HepG2 (cell line): ENCODE results near the gene GANC. TPM values are rescaled to one million over a fixed set of nuclear protein-coding genes. Genes with fewer than 3 reads are reported as not detected.

ENCODE experiments used
- ATAC-seq: fragments of 200-7000 bp; cut with Tn5 transposase; 3 replicates; pipeline ENCODE4 v1.9.1; 2020; ENCODE audit warnings: mild to moderate bottlenecking, moderate library complexity
- BruUV-seq: library from RNA; stranded (reverse); fragments of 400-500 nt; replicated peaks from 2 replicates; lab custom pipeline; 2021; lab: Mats Ljungman, UMichigan
- CTCF ChIA-PET: fragments of 300-600 bp; formaldehyde crosslinking; extraction: SDS; loops from one replicate; lab custom pipeline; 2021; ENCODE audit warnings: low total read pairs, inconsistent platforms, low intra/inter-chr PET ratio; lab: Yijun Ruan, JAX
- POLR2A ChIA-PET: fragments of 350-600 bp; sonication (Branson Sonifier 250); formaldehyde crosslinking; loops from one replicate; lab custom pipeline; 2020; ENCODE audit warnings: antibody characterized with exemption, inconsistent platforms; lab: Yijun Ruan, JAX
- DNase-seq: peaks from one replicate; pipeline ENCODE4 v3.0.0-alpha.2; 2015; ENCODE audit warnings: low spot score
- FAIRE-seq: peaks from 3 replicates; lab custom pipeline; 2011; peaks lifted over from hg19 to GRCh38; lab: Jason Lieb, UNC
- H2AFZ ChIP-seq: one replicate; pipeline ENCODE4 v1.6.1; 2011; ENCODE audit warnings: low read length, inconsistent platforms
- H3K27ac ChIP-seq: fragments of 300-600 bp; 3 replicates; pipeline ENCODE4 v1.8.0; 2011; ENCODE audit warnings: mixed run types, mild to moderate bottlenecking, mixed read lengths, low read length, inconsistent platforms; ENCODE audit not compliant: insufficient read depth; ENCODE audit errors: extremely low read length
- H3K27me3 ChIP-seq, 2 experiments: fragments of 200-600 bp in 1 of 2; 2 replicates in 1 of 2; 3 replicates in 1 of 2; pipeline versions ENCODE4 v1.6.0 to v1.8.0; 2011; ENCODE audit warnings: low read length in 2 of 2, mild to moderate bottlenecking in 2 of 2, moderate library complexity in 2 of 2, inconsistent platforms in 1 of 2; ENCODE audit not compliant: insufficient read depth in 2 of 2, control insufficient read depth in 1 of 2
- H3K36me3 ChIP-seq, 2 experiments: fragments of 200-600 bp in 1 of 2; replicated peaks in 1 of 2; 2 replicates in 1 of 2; 3 replicates in 1 of 2; pipeline versions ENCODE4 v1.5.1 to v1.8.0; 2011; ENCODE audit warnings: low read length in 2 of 2, inconsistent platforms in 1 of 2; ENCODE audit not compliant: insufficient read depth in 2 of 2, control insufficient read depth in 1 of 2
- H3K4me1 ChIP-seq: 2 replicates; pipeline ENCODE4 v1.5.1; 2012; ENCODE audit warnings: low read length, inconsistent platforms; ENCODE audit not compliant: insufficient read depth
- H3K4me2 ChIP-seq: 2 replicates; pipeline ENCODE4 v1.6.0; 2011; ENCODE audit warnings: low read depth, low read length, inconsistent platforms
- H3K4me3 ChIP-seq, 3 experiments: fragments of 200-600 bp in 1 of 3; sonication (generic), shearing (Covaris generic) in 1 of 3; replicated peaks in 1 of 3; 2 replicates each; pipeline ENCODE4 v1.5.1; 2011 to 2016; ENCODE audit warnings: low read length in 3 of 3, inconsistent platforms in 2 of 3, low read depth in 2 of 3, mild to moderate bottlenecking in 2 of 3, control low read depth in 1 of 3, mixed read lengths in 1 of 3; ENCODE audit not compliant: insufficient read depth in 1 of 3
- H3K79me2 ChIP-seq: one replicate; pipeline ENCODE4 v1.6.1; 2011; ENCODE audit warnings: low read length, inconsistent platforms; ENCODE audit not compliant: insufficient read depth
- H3K9ac ChIP-seq: 2 replicates; pipeline ENCODE4 v1.6.0; 2011; ENCODE audit warnings: mild to moderate bottlenecking, low read depth, low read length, inconsistent platforms; ENCODE audit not compliant: insufficient read depth
- H3K9me3 ChIP-seq: 2 replicates; pipeline ENCODE4 v1.5.1; 2012; ENCODE audit warnings: mild to moderate bottlenecking, low read length
- H4K20me1 ChIP-seq: 2 replicates; pipeline ENCODE4 v1.6.0; 2011; ENCODE audit warnings: inconsistent platforms, mild to moderate bottlenecking, low read length, moderate library complexity; ENCODE audit not compliant: insufficient read depth
- FLYWCH1 ChIP-seq: sonication (generic); formaldehyde crosslinking; IDR thresholded peaks from 2 replicates; pipeline ENCODE4 v1.8.1; 2023; ENCODE audit warnings: mild to moderate bottlenecking, missing genetic modification reagents
- FOSL2 ChIP-seq: sonication (generic); formaldehyde crosslinking; IDR thresholded peaks from 2 replicates; pipeline ENCODE4 v1.4.0; 2020; ENCODE audit warnings: missing genetic modification reagents
- GZF1 ChIP-seq: sonication (generic); formaldehyde crosslinking; IDR thresholded peaks from 2 replicates; pipeline ENCODE4 v1.5.1; 2020; ENCODE audit warnings: mild to moderate bottlenecking, missing genetic modification reagents
- HNRNPL ChIP-seq: fragments of 200-400 bp; formaldehyde crosslinking; IDR thresholded peaks from 2 replicates; pipeline ENCODE4 v1.6.1; 2017; ENCODE audit warnings: mild to moderate bottlenecking, low read depth, low read length
- ISX ChIP-seq: sonication (generic); formaldehyde crosslinking; conservative IDR thresholded peaks from 2 replicates; pipeline ENCODE4 v1.5.0; 2020; ENCODE audit warnings: missing genetic modification reagents
- MYNN ChIP-seq: sonication (generic); formaldehyde crosslinking; IDR thresholded peaks from 2 replicates; pipeline ENCODE4 v1.4.0; 2020; ENCODE audit warnings: mild to moderate bottlenecking, low read depth, missing genetic modification reagents
- SIN3B ChIP-seq: fragments of 150-350 bp; IDR thresholded peaks from 2 replicates; pipeline ENCODE4 v1.6.1; 2014; ENCODE audit warnings: low read length
- SKI ChIP-seq: fragments of 450-650 bp; IDR thresholded peaks from one replicate; pipeline ENCODE4 v1.6.1; 2018; ENCODE audit warnings: mild to moderate bottlenecking; ENCODE audit not compliant: partially characterized antibody
- TOPORS ChIP-seq: sonication (generic); formaldehyde crosslinking; IDR thresholded peaks from 2 replicates; pipeline ENCODE4 v1.8.0; 2023; ENCODE audit warnings: mild to moderate bottlenecking, missing genetic modification reagents
- U2AF1 ChIP-seq: fragments of 200-400 bp; formaldehyde crosslinking; optimal IDR thresholded peaks from 2 replicates; pipeline ENCODE3; 2017; ENCODE audit warnings: mild to moderate bottlenecking, low read depth, low read length
- YY1 ChIP-seq: IDR thresholded peaks from 2 replicates; pipeline ENCODE4 v1.6.1; 2011; ENCODE audit warnings: low read length, low read depth, moderate library complexity, mild to moderate bottlenecking; ENCODE audit not compliant: insufficient read depth, insufficient replicate concordance
- ZNF343 ChIP-seq: sonication (generic); formaldehyde crosslinking; IDR thresholded peaks from 2 replicates; pipeline ENCODE4 v1.4.0; 2020; ENCODE audit warnings: mild to moderate bottlenecking, missing genetic modification reagents
- ZNF432 ChIP-seq: sonication (generic); formaldehyde crosslinking; IDR thresholded peaks from 2 replicates; pipeline ENCODE4 v1.5.0; 2020; ENCODE audit warnings: missing genetic modification reagents, mild to moderate bottlenecking, borderline replicate concordance
- ZNF563 ChIP-seq: sonication (generic); formaldehyde crosslinking; IDR thresholded peaks from 2 replicates; pipeline ENCODE4 v1.8.0; 2022; ENCODE audit warnings: mild to moderate bottlenecking, moderate library complexity, missing genetic modification reagents
- ZNF737 ChIP-seq: sonication (generic); formaldehyde crosslinking; IDR thresholded peaks from 2 replicates; pipeline ENCODE4 v1.5.0; 2020; ENCODE audit warnings: missing genetic modification reagents, mild to moderate bottlenecking, borderline replicate concordance
- WGBS: methylation state at CpG from one replicate; pipeline ENCODE4 v1.1.6; 2017; ENCODE audit warnings: low lambda C conversion rate; 5-methylcytosine and 5-hydroxymethylcytosine counted together
- in situ Hi-C: cut with HindIII; loops from 2 replicates; pipeline ENCODE4 v1.10.0; 2017; ENCODE audit warnings: low pct_unique_long_range_greater_than_20kb; ENCODE audit not compliant: extremely low pct_ligation_motif_present
- intact Hi-C: fragments of 100-400 bp; cut with micrococcal nuclease; formaldehyde crosslinking; loops from one replicate; pipeline ENCODE4 v1.10.0; 2022; ENCODE audit not compliant: unreplicated experiment
- polyA plus RNA-seq, 8 experiments: library from polyadenylated mRNA; depleted of rRNA in 3 of 8; stranded (reverse) in 7 of 8; unstranded in 1 of 8; fragments of >200 nt; fragmentation: Illumina TruSeq in 4 of 8; extraction: Trizol in 4 of 8; gene quantifications; 2 replicates each; pipeline versions ENCODE4 v1.2.1 to v1.2.3, GENCODE V29; 2011 to 2016; ENCODE audit warnings: low read depth in 4 of 8, missing spikeins in 1 of 8, mixed read lengths in 1 of 8; ENCODE audit not compliant: insufficient read depth in 1 of 8
- total RNA-seq, 5 experiments: library from RNA; depleted of rRNA; stranded (reverse); fragments of >200 nt; fragmentation: Illumina TruSeq; extraction: Trizol; gene quantifications; 2 replicates each; pipeline ENCODE4 v1.2.3, GENCODE V29; 2016; ENCODE audit warnings: low read depth in 1 of 5
- TF ChIP-seq, protein P1 (sequence below): sonication (generic); formaldehyde crosslinking; IDR thresholded peaks from 2 replicates; pipeline ENCODE4 v1.5.0; 2020; ENCODE audit warnings: mild to moderate bottlenecking, missing genetic modification reagents

Gene GANC
- total and polyA plus RNA-seq, 2 of the 13 experiments (the other 11 are each of a cell fraction or from before 2014, with no cell fraction given): 17.0 to 21.0 TPM

DNA sequence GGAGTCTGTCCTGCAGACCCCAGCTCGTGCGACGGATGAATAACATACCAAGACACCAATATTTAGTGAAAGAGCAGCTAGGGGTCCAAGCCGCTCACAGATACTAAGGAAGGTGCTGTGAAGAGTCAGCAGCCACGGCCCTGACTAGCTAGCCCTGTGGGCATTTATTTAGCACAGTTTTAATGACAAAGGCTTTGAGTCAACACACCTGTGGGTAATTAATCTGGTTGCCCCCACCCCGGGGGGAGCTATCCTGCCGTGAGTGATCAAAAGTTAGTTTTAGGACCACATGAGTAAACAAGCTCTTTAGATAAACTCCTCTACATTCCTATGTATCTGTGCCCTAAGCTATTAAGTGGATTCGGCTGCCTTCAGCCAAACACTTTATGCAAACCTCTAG is 105.0 kb downstream of the GANC start (continued):
- TF ChIP-seq ZNF432 (CRISPR knock-in tag) (no peak), ZNF563 (CRISPR knock-in tag) (no peak), MYNN (no peak), SIN3B (no peak), TOPORS (CRISPR knock-in tag) (no peak), YY1 (no peak)

DNA sequence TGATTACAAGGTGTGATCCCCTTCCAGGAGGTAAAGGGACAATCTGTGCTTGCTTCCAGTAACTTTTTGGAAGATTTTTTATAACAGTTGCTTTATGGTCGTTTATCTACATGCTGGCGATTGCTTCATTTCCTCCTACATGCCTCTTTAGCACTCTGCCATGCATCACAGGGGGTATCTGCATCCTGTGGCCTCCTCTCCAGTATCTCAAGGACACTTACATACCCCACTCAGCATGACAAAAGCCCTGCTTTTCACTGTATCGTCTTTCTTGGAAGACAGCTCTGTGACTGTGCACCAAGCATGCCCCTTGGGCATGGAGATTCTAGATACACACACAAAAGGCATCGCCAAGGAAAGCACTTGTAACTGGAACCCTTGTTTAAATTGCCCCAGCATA is 111.6 kb downstream of the GANC start:
- CTCF ChIA-PET: no interaction called here
- H3K4me1 ChIP-seq: peaks cover 16% of the 10 kb centered on the region
- H3K4me2 ChIP-seq: no peak overlapping the region
- H3K79me2 ChIP-seq: no peaks in the 10 kb centered on the region
- intact Hi-C loops (loop anchor here (2.0 kb wide), 1 partner anchor 112 kb away; the partner anchor contains the start of genes GANC and TMEM87A), in situ Hi-C loops (no loop called here)
- no peak for FAIRE-seq
- H3K27ac ChIP-seq: no peak overlapping the region
- no peak for TF ChIP-seq ZNF737 (CRISPR knock-in tag)
- no peak for TF ChIP-seq U2AF1
- no peak for TF ChIP-seq FLYWCH1 (CRISPR knock-in tag)
- TF ChIP-seq GZF1 (CRISPR knock-in tag): no peak
- no peak for TF ChIP-seq ISX (CRISPR knock-in tag)
- TF ChIP-seq HNRNPL: no peak
- TF ChIP-seq, protein P1, sequence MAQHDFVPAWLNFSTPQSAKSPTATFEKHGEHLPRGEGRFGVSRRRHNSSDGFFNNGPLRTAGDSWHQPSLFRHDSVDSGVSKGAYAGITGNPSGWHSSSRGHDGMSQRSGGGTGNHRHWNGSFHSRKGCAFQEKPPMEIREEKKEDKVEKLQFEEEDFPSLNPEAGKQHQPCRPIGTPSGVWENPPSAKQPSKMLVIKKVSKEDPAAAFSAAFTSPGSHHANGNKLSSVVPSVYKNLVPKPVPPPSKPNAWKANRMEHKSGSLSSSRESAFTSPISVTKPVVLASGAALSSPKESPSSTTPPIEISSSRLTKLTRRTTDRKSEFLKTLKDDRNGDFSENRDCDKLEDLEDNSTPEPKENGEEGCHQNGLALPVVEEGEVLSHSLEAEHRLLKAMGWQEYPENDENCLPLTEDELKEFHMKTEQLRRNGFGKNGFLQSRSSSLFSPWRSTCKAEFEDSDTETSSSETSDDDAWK (CRISPR knock-in tag): no peak
- TF ChIP-seq SKI: no peak
- TF ChIP-seq FOSL2 (CRISPR knock-in tag): no peak
- no peak for TF ChIP-seq ZNF343
- no peak overlapping the region for H3K4me3 ChIP-seq
- POLR2A ChIA-PET: interaction anchor here (0.9 to 1.3 kb wide), 2 partner anchors 114 to 176 kb away, joined by 3 read pairs; partner anchors contain the start of gene VPS39
- H3K9me3 ChIP-seq: no peaks in the 10 kb centered on the region
- DNase-seq: no peak
- H2AFZ ChIP-seq: no peak overlapping the region
- BruUV-seq: no TSS peak
- ATAC-seq: no peak
- H3K36me3 ChIP-seq: no peaks in the 10 kb centered on the region
- WGBS: 78% methylated on average over 4 of the region's 4 CpGs
- no peaks in the 10 kb centered on the region for H3K27me3 ChIP-seq
- H3K9ac ChIP-seq: no peak overlapping the region
- H4K20me1 ChIP-seq: no peaks in the 10 kb centered on the region
